GM19467 (cell line): ENCODE results near the gene CARD11.

Experiments used
- ATAC-seq: cut with Tn5 transposase; IDR thresholded peaks from one replicate; pipeline ENCODE4 v1.9.1; 2021; ENCODE audit warnings: mild to moderate bottlenecking, moderate library complexity; ENCODE audit not compliant: unreplicated experiment

The CARD11 gene

DNA sequence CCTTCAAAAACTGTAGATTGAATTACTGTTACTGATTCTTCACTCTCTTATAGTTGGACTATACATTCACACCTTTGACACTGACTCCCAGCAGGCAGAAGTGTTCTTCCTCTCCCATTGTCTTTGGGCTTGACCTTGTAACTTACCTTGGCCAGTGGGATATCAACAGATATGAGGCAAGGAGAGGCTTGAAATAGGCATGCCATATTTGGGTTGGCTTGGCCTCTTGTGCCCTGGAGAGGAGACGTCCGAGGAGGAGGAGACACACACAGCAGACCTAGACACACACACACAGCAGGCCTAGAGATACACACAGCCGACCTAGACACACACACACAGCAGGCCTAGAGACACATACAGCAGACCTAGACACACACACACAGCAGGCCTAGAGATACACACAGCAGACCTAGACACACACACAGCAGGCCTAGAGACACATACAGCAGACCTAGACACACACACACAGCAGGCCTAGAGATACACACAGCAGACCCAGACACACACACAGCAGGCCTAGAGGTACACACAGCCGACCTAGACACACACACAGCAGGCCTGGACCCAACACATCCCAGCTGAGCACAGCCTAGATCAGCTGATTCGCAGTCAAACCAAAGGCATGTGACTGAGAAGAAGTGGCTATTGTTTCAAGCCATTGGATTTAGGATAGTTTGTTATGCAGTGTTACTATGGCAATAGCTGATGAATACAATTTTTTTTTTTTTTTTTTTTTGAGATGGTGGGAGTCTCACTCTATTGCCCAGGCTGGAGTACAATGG lies 187.1 kb downstream of the CARD11 start:
- no peak for ATAC-seq
